ENCODE data around the gene TACC3. TPM values are rescaled to one million over a fixed set of nuclear protein-coding genes. Genes with fewer than 3 reads are reported as not detected.

TACC3 gene
- total RNA-seq, 1 experiment from 2014 or later = 39.6 TPM

- no peak for DNase-seq (ENCODE audit: low spot score)
Measured at GRCh38 chr4:1792158-1792831, 71.0 kb downstream of the TACC3 start.

- no peak for DNase-seq (ENCODE audit: low spot score)
Measured at GRCh38 chr4:1792832-1793495, 71.6 kb downstream of the TACC3 start, which contains the start of gene FGFR3. TSS of gene FGFR3 (plus strand) at chr4:1793293. CDS start at chr4:1793935, 642 bp downstream.

GRCh38 chr4:1793496-1793840 is 72.1 kb downstream of the TACC3 start:
- no peak for DNase-seq (ENCODE audit: low spot score)

- no peak for DNase-seq (ENCODE audit: low spot score)
Measured at GRCh38 chr4:1793940-1794808, 72.9 kb downstream of the TACC3 start.

Other genes with a start within 250 kb of the TACC3 start
- gene FAM53A, start 37.2 kb upstream of the TACC3 start, total RNA-seq (2014; rRNA removed; shearing (Covaris generic)) = 4.1 and 6.0 TPM in 2 replicates
- gene SLBP, start 9.2 kb upstream of the TACC3 start, total RNA-seq (2014; rRNA removed; shearing (Covaris generic)) = 163 and 168 TPM in 2 replicates
- gene TMEM129, start 198 bp upstream of the TACC3 start, total RNA-seq (2014; rRNA removed; shearing (Covaris generic)) = 43.7 and 47.6 TPM in 2 replicates
- gene FGFR3, start 71.8 kb downstream of the TACC3 start, total RNA-seq (2014; rRNA removed; shearing (Covaris generic)) = 12.4 and 19.8 TPM in 2 replicates
- gene LETM1, start 134.6 kb downstream of the TACC3 start, total RNA-seq (2014; rRNA removed; shearing (Covaris generic)) = 48.3 and 55.6 TPM in 2 replicates
- gene NSD2, start 149.9 kb downstream of the TACC3 start, total RNA-seq (2014; rRNA removed; shearing (Covaris generic)) = 63.5 and 70.0 TPM in 2 replicates